ENCODE results near the gene AADACL4. TPM values are rescaled to one million over a fixed set of nuclear protein-coding genes. Genes with fewer than 3 reads are reported as not detected.

Gene AADACL4
- total RNA-seq, 1 experiment from 2014 or later = not detected

- POLR2A ChIA-PET = interaction anchor here (0.7 kb wide), 1 partner anchor 8 kb away, joined by 3 read pairs; no protein-coding TSS in a partner anchor
- CTCF ChIA-PET = interaction anchor here (0.6 to 1.3 kb wide), 4 partner anchors 9 to 322 kb away, joined by 3 to 6 read pairs (median 3); no protein-coding TSS in a partner anchor
- ATAC-seq (peak; percentile 13), DNase-seq (ENCODE audit: low read depth, low spot score) (no peak)
- TF ChIP-seq POLR2AphosphoS5 (IDR thresholded peaks at IDR 0.05; ENCODE audit: low read depth, low read length) (peak; percentile 39; the same call in 1 of the 2 replicates), CTCF (IDR thresholded peaks at IDR 0.05) (no peak)
- no TSS peak for BruUV-seq (replicated peaks)
- intact Hi-C loops (cut with micrococcal nuclease; ENCODE audit: unreplicated experiment) = loop anchor here (2.0 kb wide), 1 partner anchor 24 kb away; the partner anchor contains the start of gene DHRS3
- in situ Hi-C loops (cut with HindIII; ENCODE audit: low pct_unique_long_range_greater_than_20kb, low sequenced_read_pairs) = no loop called here
- peak overlapping the region; percentile 96 for H3K27ac ChIP-seq (ENCODE audit: low read length)
- H3K4me1 ChIP-seq (ENCODE audit: control insufficient read depth, insufficient read depth, low read length) = peaks cover 86% of the 10 kb centered on the region
- H3K36me3 ChIP-seq (ENCODE audit: control insufficient read depth, insufficient read depth, low read length) = no peaks in the 10 kb centered on the region
- peak overlapping the region; percentile 18 to 37 for H3K4me3 ChIP-seq (ENCODE audit: low read depth in 2 of 2, low read length in 2 of 2)
- no peaks in the 10 kb centered on the region for H3K9me3 ChIP-seq (ENCODE audit: control insufficient read depth, insufficient read depth, low read depth, low read length)
- H3K27me3 ChIP-seq (ENCODE audit: control insufficient read depth, insufficient read depth, low read length) = no peaks in the 10 kb centered on the region
These were observed 48.7 kb upstream of the AADACL4 start for GRCh38 chr1:12594966-12595756.

- BruUV-seq (replicated peaks) = no TSS peak
- in situ Hi-C loops (cut with HindIII; ENCODE audit: low pct_unique_long_range_greater_than_20kb, low sequenced_read_pairs) = no loop called here
- no peaks in the 10 kb centered on the region for H3K9me3 ChIP-seq (ENCODE audit: control insufficient read depth, insufficient read depth, low read depth, low read length)
- H3K27me3 ChIP-seq (ENCODE audit: control insufficient read depth, insufficient read depth, low read length) = no peaks in the 10 kb centered on the region
- POLR2A ChIA-PET = interaction anchor here (0.6 to 0.7 kb wide), 3 partner anchors 8 to 28 kb away, joined by 3 to 4 read pairs (median 3); no protein-coding TSS in a partner anchor
- H3K4me1 ChIP-seq (ENCODE audit: control insufficient read depth, insufficient read depth, low read length) = peaks cover 89% of the 10 kb centered on the region
- peak overlapping the region; percentile 69; the same call in 1 of the 2 replicates for H3K27ac ChIP-seq (ENCODE audit: low read length)
- CTCF ChIA-PET = interaction anchor here (1.0 kb wide), 1 partner anchor 24 kb away, joined by 3 read pairs; no protein-coding TSS in a partner anchor
- intact Hi-C loops (cut with micrococcal nuclease; ENCODE audit: unreplicated experiment) = loop anchor here (2.0 kb wide), 1 partner anchor 23 kb away; the partner anchor contains the start of gene DHRS3
- ATAC-seq = no peak; the same call in 1 of the 2 replicates
- no peak for DNase-seq (ENCODE audit: low read depth, low spot score)
- no peaks in the 10 kb centered on the region for H3K36me3 ChIP-seq (ENCODE audit: control insufficient read depth, insufficient read depth, low read length)
- H3K4me3 ChIP-seq (ENCODE audit: low read depth in 2 of 2, low read length in 2 of 2) = peak overlapping the region; percentile 26 to 46; a peak in 3 of 4 replicates
- TF ChIP-seq TCF7L2 (IDR thresholded peaks at IDR 0.05; ENCODE audit: low read depth, low read length) = no peak
- no peak for TF ChIP-seq REST (IDR thresholded peaks at IDR 0.05; ENCODE audit: insufficient read depth in 1 of 2, low read depth in 2 of 2, low read length in 1 of 2)
- TF ChIP-seq SIN3A (IDR thresholded peaks at IDR 0.05; ENCODE audit: borderline replicate concordance, insufficient read depth, low read depth, low read length) = no peak
- no peak for TF ChIP-seq CTCF (IDR thresholded peaks at IDR 0.05)
- no peak for TF ChIP-seq POLR2AphosphoS5 (IDR thresholded peaks at IDR 0.05; ENCODE audit: low read depth, low read length)
These were observed 48.2 kb upstream of the AADACL4 start for GRCh38 chr1:12595757-12596006.

Measured in Panc1 (cell line).